Epithelial cell of esophagus (primary cell): ENCODE measurements around the gene PLEKHG2.

Source experiments
- DNase-seq: peaks from one replicate; pipeline ENCODE4 v3.0.0; 2010; ENCODE audit warnings: low read depth
- H3K4me3 ChIP-seq: 2 replicates; pipeline ENCODE4 v1.5.1; 2011; ENCODE audit warnings: mild to moderate bottlenecking, low read length, control low read depth
- TF ChIP-seq, protein P1 (sequence below): IDR thresholded peaks from 2 replicates; pipeline ENCODE4 v1.5.1; 2011; ENCODE audit warnings: low read depth, mild to moderate bottlenecking, low read length, control low read depth, inconsistent platforms; ENCODE audit not compliant: insufficient read depth; ENCODE audit errors: missing control alignments

The PLEKHG2 gene

DNA sequence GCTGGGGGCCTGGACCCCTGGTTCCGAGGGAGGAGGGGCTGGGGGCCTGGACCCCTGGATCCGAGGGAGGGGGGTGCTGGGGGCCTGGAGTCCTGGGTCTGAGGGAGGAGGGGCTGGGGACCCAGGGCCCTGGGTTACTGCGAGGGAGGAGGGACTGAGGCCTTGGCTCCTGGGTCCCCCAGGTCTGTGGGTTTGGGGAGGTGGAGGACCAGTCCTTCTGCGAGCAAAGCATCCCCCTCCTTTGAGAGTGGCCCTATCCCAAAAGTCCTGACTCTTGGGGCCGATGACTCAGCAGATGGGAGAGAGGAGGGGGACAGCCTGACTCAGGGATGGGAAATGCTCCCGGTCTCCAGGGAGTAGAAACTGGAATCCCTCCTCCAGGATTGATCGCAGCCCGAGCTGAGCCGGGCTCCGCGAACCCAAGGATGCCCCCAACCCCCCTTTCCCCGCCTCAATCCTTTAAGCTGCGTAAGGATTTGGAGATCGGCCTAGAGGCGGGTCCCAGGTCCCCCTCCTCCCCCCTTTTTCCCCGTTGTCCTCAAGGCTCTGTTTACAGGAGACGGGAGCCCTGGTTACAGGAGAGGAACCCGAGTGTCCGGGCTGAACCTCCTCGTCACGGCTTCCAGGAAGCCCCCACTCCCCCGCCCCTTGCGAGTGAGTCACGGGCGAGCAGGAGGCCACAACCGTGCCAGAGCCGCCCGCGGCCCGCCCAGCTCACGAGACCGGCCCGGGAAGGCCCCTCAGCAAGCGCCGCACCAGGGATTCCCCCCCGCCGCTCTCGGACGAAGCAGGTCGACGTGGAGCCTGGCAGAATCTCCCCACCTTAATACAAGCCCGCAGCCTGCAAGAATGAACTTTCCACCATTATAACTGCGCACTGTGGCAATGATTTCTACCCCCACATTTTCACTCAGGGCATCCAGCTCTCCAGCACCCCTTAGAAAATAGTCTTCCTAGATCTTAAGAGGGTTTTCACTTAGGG, 8.8 kb upstream of the PLEKHG2 start:
- peak overlapping the region; percentile 41 for H3K4me3 ChIP-seq
- TF ChIP-seq, protein P1, sequence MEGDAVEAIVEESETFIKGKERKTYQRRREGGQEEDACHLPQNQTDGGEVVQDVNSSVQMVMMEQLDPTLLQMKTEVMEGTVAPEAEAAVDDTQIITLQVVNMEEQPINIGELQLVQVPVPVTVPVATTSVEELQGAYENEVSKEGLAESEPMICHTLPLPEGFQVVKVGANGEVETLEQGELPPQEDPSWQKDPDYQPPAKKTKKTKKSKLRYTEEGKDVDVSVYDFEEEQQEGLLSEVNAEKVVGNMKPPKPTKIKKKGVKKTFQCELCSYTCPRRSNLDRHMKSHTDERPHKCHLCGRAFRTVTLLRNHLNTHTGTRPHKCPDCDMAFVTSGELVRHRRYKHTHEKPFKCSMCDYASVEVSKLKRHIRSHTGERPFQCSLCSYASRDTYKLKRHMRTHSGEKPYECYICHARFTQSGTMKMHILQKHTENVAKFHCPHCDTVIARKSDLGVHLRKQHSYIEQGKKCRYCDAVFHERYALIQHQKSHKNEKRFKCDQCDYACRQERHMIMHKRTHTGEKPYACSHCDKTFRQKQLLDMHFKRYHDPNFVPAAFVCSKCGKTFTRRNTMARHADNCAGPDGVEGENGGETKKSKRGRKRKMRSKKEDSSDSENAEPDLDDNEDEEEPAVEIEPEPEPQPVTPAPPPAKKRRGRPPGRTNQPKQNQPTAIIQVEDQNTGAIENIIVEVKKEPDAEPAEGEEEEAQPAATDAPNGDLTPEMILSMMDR = no peak
- peak; percentile 97 for DNase-seq

DNA sequence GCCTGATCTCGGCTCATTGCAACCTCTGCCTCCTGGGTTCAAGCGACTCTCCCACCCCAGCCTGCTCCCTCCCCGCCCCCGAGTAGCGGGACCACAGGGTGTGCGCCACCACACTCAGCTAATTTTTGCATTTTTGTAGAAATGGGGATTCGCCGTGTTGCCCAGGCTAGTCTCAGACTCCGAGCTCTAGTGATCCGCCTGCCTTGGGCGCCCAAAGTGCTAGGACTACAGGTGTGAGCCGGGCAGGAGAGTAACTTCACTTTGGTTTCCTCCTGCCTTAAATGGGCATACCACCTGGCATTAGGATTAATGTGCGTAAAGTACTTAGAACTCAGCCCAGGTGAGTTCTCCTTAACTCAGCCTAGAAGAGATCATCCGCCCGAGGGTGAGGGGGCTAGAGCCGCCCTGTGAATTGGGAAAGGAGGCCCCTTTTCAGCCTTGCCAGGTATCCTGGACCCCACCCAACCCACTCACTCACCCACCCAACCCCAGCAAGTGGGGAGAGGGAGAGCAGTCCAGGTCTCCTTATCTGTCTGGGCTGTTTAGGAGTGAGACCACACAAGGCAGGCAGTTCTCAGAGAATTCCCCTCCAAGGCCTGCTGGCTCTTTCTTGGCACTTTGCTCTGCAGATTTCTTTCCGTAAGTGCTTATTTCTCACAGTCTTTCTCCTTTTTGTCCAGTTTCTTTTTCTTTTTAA, 7.1 kb upstream of the PLEKHG2 start:
- TF ChIP-seq, protein P1 = no peak
- H3K4me3 ChIP-seq = peak overlapping the region; percentile 98
- no peak for DNase-seq

DNA sequence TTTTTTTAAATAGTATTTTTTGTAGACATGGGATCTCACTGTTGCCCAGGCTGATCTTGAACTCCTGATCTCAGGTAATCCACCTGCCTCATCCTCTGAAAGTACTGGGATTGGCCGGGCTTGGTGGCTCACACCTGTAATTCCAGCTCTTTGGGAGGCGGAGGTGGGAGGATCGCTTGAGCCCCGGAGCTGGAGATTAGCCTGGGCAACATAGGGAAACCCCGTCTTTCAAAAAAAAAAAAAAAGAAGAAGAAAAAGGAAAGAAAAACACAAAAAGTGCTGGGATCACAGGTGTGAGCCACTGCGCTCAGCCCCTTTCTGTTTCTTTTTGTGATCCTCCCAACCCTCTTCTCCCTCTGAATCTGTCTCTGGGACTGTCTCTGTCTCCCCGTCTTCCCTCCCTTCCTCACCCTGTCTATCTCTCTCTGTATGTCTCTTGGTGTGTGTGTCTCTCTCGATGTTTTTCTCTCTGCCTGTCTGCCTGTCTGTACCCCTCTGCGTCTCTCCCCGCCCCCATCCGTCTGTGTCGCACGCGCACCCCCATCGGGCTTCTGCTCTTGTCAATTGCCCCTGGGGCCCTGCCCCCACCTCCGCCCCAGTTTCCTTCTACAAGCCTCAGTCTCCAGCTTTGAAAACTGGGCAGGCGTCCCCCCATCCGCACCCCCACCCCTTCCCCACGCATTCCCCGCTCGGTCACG, 6.4 kb upstream of the PLEKHG2 start:
- TF ChIP-seq, protein P1 = no peak
- DNase-seq = peak; percentile 65

DNA sequence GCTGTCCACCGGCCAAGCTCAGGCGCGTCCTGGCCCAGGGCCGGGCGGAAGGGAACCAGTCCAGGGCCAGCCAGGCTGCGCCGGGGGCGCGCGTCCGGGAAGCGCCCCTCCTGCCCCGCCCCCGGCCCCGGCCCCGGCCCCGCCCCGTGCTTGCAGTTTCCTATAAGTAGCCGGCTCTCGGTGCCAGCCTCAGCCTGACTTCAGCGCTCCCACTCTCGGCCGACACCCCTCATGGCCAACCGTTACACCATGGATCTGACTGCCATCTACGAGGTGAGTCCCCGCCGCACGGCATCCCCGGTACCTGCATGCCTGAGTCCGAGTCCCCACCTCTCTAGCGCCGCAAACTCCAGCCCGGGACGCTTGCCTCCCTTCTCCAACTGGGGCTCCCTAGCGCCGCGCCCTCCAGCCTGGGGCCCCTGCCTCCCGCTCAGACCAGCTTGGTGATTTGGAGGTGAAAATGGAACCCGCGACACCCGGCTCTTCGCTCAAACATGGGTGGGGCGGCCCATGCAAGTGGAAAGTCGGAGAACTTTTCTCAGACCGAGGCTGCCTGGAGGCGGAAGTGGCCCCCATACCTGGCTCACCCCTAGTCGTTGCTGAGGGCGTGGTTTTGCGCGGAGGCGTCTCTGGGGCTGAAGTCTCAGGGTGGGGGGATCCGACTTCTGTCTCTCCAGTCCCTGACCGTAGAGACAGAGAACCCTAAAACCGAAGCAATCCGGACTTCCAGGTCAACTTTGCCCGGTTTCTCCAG, 5.6 kb upstream of the PLEKHG2 start, which contains the start of gene ZFP36:
ZFP36 (plus strand) TSS at position 192 of the 754 bp plus-strand sequence; CDS start at position 250, 58 bp downstream.
- peak; percentile 85 for DNase-seq
- peak within 1 kb of the TSS; percentile 98 for H3K4me3 ChIP-seq
- TF ChIP-seq, protein P1 = no peak

More for the DNA sequence above, 6.4 kb upstream of the PLEKHG2 start:
- H3K4me3 ChIP-seq = peak overlapping the region; percentile 98

DNA sequence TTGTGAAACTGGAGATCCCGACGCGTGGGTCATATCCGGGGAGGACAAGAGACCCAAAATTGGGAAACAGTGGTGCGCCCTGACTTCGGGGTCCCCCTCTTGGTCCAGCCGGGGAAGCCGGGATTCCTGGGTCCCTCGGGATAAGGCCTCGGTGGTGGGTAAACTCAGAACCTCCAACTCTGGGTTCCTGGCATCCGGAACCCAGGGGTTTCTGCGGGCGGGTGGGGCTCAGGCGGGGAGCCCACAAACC, 5.1 kb upstream of the PLEKHG2 start:
- no peak for DNase-seq
- H3K4me3 ChIP-seq = peak overlapping the region; percentile 98
- TF ChIP-seq, protein P1 = no peak
